ENCODE data around the gene SPATA20. TPM values are rescaled to one million over a fixed set of nuclear protein-coding genes. Genes with fewer than 3 reads are reported as not detected.

SPATA20 gene
- total and polyA plus RNA-seq, 2 of the 4 experiments (the other 2 are of a cell fraction): 17.0 to 35.0 TPM

DNA sequence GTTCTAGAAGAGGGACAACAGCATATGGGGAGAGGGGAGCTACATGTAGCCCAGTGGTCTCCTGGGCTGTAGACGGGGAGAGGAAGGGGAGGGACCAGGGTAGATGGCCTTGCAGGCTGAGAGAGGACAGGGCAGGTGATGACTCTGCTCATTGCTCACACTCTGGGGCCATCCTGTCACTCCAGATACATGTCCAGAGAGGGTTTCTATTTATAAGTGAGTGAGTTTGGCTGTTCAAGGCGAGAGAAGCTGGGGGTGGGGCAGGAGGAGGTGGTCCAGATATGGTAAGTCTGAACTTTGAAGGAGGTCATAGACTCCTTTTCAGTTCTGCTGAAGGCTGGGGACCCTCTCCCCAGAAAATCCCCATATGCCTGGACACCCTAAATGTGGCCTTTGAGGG lies 35.8 kb downstream of the SPATA20 start:
- in situ Hi-C loops (cut with MboI; ENCODE audit: low sequenced_read_pairs): no loop called here
- Histone ChIP-seq H2AK5ac (ENCODE audit: low read depth, low read length) (no peak overlapping the region), H4K91ac (ENCODE audit: insufficient read depth, low read depth, low read length) (no peak overlapping the region), H4K5ac (ENCODE audit: low read depth, low read length) (no peak overlapping the region), H3K4me3 (ENCODE audit: insufficient read depth, low read depth, low read length) (no peak overlapping the region), H3K79me1 (ENCODE audit: low read depth in 1 of 2, low read length in 2 of 2) (no peaks in the 10 kb centered on the region), H3K14ac (replicated peaks; ENCODE audit: low read depth, low read length) (no peak overlapping the region), H3K27ac (ENCODE audit: insufficient read depth, low read length) (no peak overlapping the region), H2AFZ (replicated peaks; ENCODE audit: low read length, poor library complexity) (no peak overlapping the region), H2AK9ac (replicated peaks; ENCODE audit: low read depth, low read length, poor library complexity) (no peak overlapping the region), H3K9me3 (ENCODE audit: control insufficient read depth, insufficient read depth, low read length) (no peaks in the 10 kb centered on the region), H3K4me1 (ENCODE audit: control insufficient read depth, insufficient read depth, low read length) (no peaks in the 10 kb centered on the region), H2BK120ac (ENCODE audit: low read depth, low read length) (no peak overlapping the region), H3K4me2 (ENCODE audit: low read depth, low read length) (no peak overlapping the region), H2BK5ac (ENCODE audit: low read depth, low read length, poor library complexity, severe bottlenecking) (no peak overlapping the region), H2BK20ac (ENCODE audit: low read depth, low read length) (no peak overlapping the region), H2BK15ac (ENCODE audit: low read depth, low read length) (no peak overlapping the region), H3K9me1 (ENCODE audit: insufficient read depth, low read length) (no peaks in the 10 kb centered on the region), H3K56ac (ENCODE audit: extremely low read depth, insufficient read depth, low read length) (no peak overlapping the region), H3K18ac (ENCODE audit: low read depth, low read length) (no peak overlapping the region), H3K27me3 (ENCODE audit: control insufficient read depth, insufficient read depth, low read length) (peaks cover 79% of the 10 kb centered on the region), H4K20me1 (ENCODE audit: insufficient read depth, low read length) (no peaks in the 10 kb centered on the region), H3K36me3 (ENCODE audit: control insufficient read depth, insufficient read depth, low read length) (no peaks in the 10 kb centered on the region), H3K9ac (ENCODE audit: low read depth, low read length) (no peak overlapping the region), H3K23ac (ENCODE audit: low read depth, low read length) (no peak overlapping the region), H4K8ac (ENCODE audit: low read depth in 2 of 2, low read length in 2 of 2) (no peak overlapping the region), H3K4ac (ENCODE audit: low read depth, low read length) (no peak overlapping the region)
- no TSS peak for BruUV-seq (replicated peaks)
- POLR2A ChIA-PET (ENCODE audit: unreplicated experiment): no interaction called here
- 80% methylated on average over 1 of the region's 2 CpGs; no CpG with 5 or more reads in 1 of the 2 experiments for WGBS, 2 experiments (ENCODE audit: extremely low coverage in 2 of 2, insufficient read length in 1 of 2)
- CTCF ChIA-PET: no interaction called here
- TF ChIP-seq, protein P1, sequence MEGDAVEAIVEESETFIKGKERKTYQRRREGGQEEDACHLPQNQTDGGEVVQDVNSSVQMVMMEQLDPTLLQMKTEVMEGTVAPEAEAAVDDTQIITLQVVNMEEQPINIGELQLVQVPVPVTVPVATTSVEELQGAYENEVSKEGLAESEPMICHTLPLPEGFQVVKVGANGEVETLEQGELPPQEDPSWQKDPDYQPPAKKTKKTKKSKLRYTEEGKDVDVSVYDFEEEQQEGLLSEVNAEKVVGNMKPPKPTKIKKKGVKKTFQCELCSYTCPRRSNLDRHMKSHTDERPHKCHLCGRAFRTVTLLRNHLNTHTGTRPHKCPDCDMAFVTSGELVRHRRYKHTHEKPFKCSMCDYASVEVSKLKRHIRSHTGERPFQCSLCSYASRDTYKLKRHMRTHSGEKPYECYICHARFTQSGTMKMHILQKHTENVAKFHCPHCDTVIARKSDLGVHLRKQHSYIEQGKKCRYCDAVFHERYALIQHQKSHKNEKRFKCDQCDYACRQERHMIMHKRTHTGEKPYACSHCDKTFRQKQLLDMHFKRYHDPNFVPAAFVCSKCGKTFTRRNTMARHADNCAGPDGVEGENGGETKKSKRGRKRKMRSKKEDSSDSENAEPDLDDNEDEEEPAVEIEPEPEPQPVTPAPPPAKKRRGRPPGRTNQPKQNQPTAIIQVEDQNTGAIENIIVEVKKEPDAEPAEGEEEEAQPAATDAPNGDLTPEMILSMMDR (conservative IDR thresholded peaks at IDR 0.05; ENCODE audit: low read depth, low read length): no peak
- TF ChIP-seq MAZ (IDR thresholded peaks at IDR 0.05; ENCODE audit: borderline replicate concordance, low read depth, low read length) (no peak), MXI1 (IDR thresholded peaks at IDR 0.05; ENCODE audit: borderline replicate concordance, low read depth, low read length) (no peak), CEBPB (IDR thresholded peaks at IDR 0.05; ENCODE audit: low read depth, low read length) (no peak), POLR2A (IDR thresholded peaks at IDR 0.05; ENCODE audit: low read depth, low read length) (no peak), RAD21 (IDR thresholded peaks at IDR 0.05; ENCODE audit: low read length) (no peak)
- intact Hi-C loops (cut with micrococcal nuclease): no loop called here
- DNase-seq (no peak), ATAC-seq (ENCODE audit: low read depth) (no peak)
- dilution Hi-C loops (cut with HindIII; ENCODE audit: low sequenced_read_pairs, unreplicated experiment): no loop called here
